ENCODE results near the gene HRH1. TPM values are rescaled to one million over a fixed set of nuclear protein-coding genes. Genes with fewer than 3 reads are reported as not detected.
"Not testable (repeated sequence)": the region's sequence is repeated elsewhere in the genome, so short reads cannot be mapped to it uniquely, and the experiment has no call there.

HRH1 gene
- total RNA-seq, 2 experiments from 2014 or later: 0.15 to 0.16 TPM

DNA sequence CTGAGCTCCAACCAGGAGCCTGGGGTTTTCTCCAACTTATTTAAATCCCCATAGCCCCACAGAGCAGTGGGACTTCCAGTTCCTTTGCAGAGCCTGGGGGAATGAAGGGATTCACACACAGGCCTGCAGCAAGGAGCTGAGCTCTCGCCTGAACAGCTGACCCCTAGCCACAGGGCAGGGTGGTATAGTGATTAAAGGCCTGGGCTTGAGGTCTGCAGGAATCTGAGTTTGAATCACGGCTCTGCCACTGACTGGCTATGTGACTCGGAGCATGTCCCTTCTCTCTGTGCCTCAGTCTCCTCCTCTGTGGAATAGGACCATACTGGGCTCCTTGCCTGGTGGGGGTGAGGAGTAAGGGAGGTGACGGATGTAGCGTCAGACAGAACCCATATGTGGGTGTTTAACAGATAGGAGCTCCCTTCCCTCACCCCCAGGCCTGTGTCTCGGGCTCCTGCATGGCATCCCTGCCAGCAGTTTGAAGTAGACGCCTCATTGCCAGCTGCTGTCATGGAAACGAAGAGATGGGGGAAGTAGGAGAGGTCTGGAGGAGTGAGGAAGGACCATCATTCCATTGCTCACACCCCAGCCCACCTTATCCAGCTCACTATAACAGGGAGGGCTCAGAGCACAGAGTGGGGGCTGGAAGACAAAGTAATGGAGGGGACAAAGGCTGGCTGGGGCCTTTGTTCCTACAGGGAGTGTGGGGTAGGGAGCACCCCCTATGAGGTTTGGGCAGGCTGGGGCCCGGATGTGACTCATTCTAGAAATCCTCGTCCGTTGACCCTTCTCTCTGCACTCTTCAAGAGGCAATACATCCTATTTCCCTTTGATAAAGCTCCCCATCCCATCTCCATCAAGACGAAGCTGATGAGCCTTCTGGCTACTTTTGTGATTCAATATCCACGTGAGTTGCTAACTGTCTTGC is 14.8 kb downstream of the HRH1 start:
- no peak overlapping the region for H3K27ac Mint-ChIP-seq
- DNase-seq: no peak
- no peaks in the 10 kb centered on the region for H3K4me1 Mint-ChIP-seq
- no peak overlapping the region for H3K4me3 Mint-ChIP-seq
- H3K9me3 Mint-ChIP-seq (ENCODE audit: low read depth): no peaks in the 10 kb centered on the region
- CTCF ChIA-PET: interaction anchor here (1.4 kb wide), 1 partner anchor 166 kb away, joined by 3 read pairs; no protein-coding TSS in a partner anchor
- H3K27me3 Mint-ChIP-seq: peaks cover 25% of the 10 kb centered on the region
- ATAC-seq: no peak
- H3K36me3 Mint-ChIP-seq: no peaks in the 10 kb centered on the region

DNA sequence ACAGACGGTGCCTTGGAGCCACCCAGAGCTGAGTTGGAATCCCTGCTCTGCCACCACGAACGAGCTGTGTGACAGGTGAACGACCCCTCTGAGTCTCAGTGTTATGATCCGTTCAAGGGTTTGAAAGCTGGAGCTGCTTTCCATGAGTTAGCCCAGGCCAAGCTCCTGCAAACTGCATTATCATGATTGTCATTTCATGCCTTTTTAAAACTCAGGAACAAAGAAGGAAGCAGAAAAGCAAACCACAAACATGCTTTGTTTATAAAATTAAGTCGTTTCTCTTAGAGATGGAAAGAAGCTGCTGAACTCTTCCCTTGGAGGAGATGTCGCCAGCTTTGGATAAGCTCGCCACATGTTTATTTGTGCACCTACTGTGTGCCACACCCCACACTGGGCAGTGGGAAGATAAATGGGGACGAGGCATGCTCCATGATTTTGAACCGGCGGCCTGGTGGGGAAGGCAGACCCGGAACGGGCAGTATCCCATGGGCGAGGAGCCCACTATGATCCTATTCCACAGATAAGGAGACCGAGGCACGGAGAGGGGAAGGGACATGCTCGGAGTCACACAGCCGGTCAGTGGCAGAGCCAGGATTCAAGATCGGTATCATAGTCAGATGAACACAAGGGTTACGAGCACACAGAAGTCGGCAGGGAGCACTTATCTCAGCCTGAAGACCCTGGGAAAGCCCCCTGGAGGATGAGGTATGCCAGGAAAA is 15.9 kb downstream of the HRH1 start:
- H3K27ac Mint-ChIP-seq: no peak overlapping the region
- no peak overlapping the region for H3K4me3 Mint-ChIP-seq
- CTCF ChIA-PET: interaction anchor here (1.4 kb wide), 1 partner anchor 165 kb away, joined by 3 read pairs; no protein-coding TSS in a partner anchor
- ATAC-seq (no peak), DNase-seq (no peak)
- H3K36me3 Mint-ChIP-seq: no peaks in the 10 kb centered on the region
- peaks cover 19% of the 10 kb centered on the region for H3K27me3 Mint-ChIP-seq
- no peaks in the 10 kb centered on the region for H3K9me3 Mint-ChIP-seq (ENCODE audit: low read depth)
- H3K4me1 Mint-ChIP-seq: no peaks in the 10 kb centered on the region

DNA sequence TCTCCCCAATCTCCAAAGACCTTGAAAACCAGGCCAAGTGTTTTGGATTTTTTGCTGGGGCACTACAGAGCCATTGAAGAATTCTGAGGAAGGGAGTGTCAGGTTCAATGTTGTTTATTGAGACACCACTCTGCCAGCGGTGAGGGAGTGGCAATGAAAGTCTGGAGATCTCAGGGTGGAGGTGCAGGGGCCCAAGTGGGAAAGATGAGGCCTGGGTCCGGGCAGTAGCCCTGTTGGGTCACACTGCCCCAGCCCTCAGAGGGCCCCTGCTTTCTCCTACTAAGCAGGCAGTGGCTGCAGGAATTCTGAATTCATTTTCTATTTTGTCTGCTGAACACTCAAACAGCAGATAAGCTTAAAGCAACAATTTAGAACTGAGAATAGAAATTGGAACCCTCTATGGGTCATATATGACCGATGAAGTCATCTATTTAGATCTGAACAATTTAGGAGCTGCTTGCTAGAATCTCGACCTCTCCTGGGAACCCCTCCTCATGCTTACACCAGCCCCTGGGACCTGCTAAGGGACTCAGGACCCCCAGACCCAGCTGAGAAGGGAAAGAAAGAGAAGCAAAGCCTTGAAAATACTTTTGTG is 17.9 kb downstream of the HRH1 start:
- H3K27me3 Mint-ChIP-seq: peaks cover 16% of the 10 kb centered on the region
- no peaks in the 10 kb centered on the region for H3K4me1 Mint-ChIP-seq
- no peak for ATAC-seq
- no peak overlapping the region for H3K4me3 Mint-ChIP-seq
- no peak for DNase-seq
- H3K27ac Mint-ChIP-seq: no peak overlapping the region
- H3K36me3 Mint-ChIP-seq: no peaks in the 10 kb centered on the region
- no peaks in the 10 kb centered on the region for H3K9me3 Mint-ChIP-seq (ENCODE audit: low read depth)
- CTCF ChIA-PET: no interaction called here

DNA sequence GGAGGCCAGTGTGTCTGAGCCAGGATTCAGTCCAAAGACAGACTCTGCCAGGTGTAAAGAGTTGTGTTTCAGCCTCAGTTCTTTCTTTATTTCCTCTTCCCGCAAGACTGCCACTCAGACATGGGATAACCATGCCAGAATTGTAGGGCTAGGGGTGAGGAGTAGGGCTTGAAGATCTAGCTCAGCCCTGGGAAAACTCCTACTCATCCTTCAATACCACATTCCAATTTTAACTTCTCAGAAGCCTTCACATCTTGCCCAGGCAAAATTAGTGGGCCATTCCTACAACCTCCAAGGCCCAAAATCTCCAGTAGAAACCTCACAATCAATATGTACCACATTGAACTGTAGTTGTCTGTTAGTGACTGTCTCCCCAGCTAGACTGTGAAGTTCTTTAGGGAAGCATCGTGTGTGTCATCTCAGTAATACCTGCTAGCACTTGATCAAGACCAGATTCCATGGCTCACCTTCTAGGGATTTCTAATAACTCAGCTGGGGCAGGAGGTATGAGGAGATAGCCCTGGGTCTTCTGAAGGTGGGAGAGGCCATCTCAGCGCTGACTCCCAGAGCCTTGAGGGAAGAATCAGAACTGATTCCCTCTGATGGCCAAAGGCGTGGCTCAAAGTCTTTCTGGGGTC is 19.7 kb downstream of the HRH1 start:
- DNase-seq: no peak
- CTCF ChIA-PET: no interaction called here
- H3K4me3 Mint-ChIP-seq: no peak overlapping the region
- no peak for ATAC-seq
- H3K36me3 Mint-ChIP-seq: no peaks in the 10 kb centered on the region
- H3K4me1 Mint-ChIP-seq: no peaks in the 10 kb centered on the region
- peaks cover 16% of the 10 kb centered on the region for H3K27me3 Mint-ChIP-seq
- no peaks in the 10 kb centered on the region for H3K9me3 Mint-ChIP-seq (ENCODE audit: low read depth)
- no peak overlapping the region for H3K27ac Mint-ChIP-seq

DNA sequence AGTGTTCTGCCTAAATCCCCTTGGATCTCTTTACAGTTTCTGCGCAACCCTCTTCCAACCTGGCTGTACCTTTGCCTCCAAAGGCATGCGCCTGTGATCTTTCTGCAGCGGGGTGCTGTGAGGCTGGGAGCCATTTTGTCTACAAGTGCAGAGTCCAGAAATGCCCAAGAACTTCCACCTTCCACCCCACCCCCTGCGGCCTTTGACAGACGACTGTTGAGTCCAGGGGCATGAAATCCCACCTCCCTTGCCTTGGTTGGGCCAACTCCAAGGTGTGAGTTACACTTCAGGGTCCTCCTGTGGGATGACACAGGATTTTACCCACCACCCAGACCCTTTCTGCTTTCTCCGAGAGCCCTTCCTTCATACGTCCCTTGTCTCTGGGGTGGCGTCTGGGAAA is 24.1 kb downstream of the HRH1 start:
- DNase-seq: no peak
- ATAC-seq: no peak
- CTCF ChIA-PET: no interaction called here
- no peaks in the 10 kb centered on the region for H3K4me1 Mint-ChIP-seq
- H3K36me3 Mint-ChIP-seq: no peaks in the 10 kb centered on the region
- peaks cover 3% of the 10 kb centered on the region for H3K27me3 Mint-ChIP-seq
- H3K4me3 Mint-ChIP-seq: no peak overlapping the region
- no peaks in the 10 kb centered on the region for H3K9me3 Mint-ChIP-seq (ENCODE audit: low read depth)
- H3K27ac Mint-ChIP-seq: no peak overlapping the region

DNA sequence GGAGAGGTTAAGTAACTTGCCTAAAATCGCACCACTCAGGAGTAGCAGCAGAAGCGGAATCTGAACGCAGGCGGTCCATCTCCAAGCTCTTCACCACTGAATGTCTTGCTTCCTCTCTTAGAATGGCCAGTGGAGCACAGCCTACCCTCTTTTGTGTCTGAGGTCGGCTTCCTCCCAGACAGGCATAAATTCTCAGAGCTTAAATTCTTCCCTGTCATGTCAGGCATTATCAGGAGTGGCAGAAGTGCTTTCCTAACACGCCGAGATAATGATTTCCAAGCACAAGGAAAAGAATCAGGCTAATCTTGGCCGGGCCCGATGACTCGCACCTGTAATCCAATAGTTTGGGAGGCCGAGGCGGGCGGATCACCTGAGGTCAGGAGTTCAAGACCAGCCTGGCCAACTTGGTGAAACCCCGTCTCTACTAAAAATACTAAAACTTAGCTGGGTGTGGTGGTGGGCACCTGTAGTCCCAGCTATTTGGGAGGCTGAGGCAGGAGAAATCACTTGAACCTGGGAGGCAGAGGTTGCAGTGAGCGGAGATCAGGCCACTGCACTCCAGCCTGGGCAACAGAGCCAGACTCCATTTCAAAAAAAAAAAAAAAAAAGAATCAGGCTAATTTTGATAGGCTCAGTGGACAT is 30.2 kb downstream of the HRH1 start:
- DNase-seq; H3K4me3 Mint-ChIP-seq; ATAC-seq; CTCF ChIA-PET; H3K27ac Mint-ChIP-seq; H3K9me3 Mint-ChIP-seq (ENCODE audit: low read depth); H3K4me1 Mint-ChIP-seq; H3K36me3 Mint-ChIP-seq: not testable (repeated sequence)
- peaks cover 28% of the 10 kb centered on the region for H3K27me3 Mint-ChIP-seq

DNA sequence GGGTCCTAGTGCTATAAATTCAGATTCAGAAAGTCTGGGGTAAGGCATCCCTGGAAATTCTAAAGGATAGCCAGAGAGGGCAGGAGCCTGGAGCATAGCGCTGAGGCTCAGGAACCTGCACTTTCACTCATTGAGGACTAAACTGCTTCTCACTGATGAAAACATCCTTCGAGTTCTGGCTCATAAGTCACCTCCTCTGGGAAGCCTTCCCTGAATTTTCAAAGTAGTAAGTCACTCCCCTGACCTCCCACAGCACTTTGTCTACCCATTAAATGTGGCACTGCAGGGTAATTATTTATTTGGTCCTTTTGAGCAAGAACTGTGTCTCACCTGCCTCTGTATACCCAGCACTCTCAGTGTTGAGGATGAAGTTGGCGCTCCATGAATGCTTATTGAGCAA is 30.9 kb downstream of the HRH1 start:
- CTCF ChIA-PET: interaction anchor here (1.2 kb wide), 1 partner anchor 46 kb away, joined by 3 read pairs; no protein-coding TSS in a partner anchor
- H3K27ac Mint-ChIP-seq: no peak overlapping the region
- H3K4me3 Mint-ChIP-seq: no peak overlapping the region
- DNase-seq (no peak), ATAC-seq (no peak)
- H3K9me3 Mint-ChIP-seq (ENCODE audit: low read depth): no peaks in the 10 kb centered on the region
- peaks cover 29% of the 10 kb centered on the region for H3K27me3 Mint-ChIP-seq
- no peaks in the 10 kb centered on the region for H3K4me1 Mint-ChIP-seq
- H3K36me3 Mint-ChIP-seq: no peaks in the 10 kb centered on the region

DNA sequence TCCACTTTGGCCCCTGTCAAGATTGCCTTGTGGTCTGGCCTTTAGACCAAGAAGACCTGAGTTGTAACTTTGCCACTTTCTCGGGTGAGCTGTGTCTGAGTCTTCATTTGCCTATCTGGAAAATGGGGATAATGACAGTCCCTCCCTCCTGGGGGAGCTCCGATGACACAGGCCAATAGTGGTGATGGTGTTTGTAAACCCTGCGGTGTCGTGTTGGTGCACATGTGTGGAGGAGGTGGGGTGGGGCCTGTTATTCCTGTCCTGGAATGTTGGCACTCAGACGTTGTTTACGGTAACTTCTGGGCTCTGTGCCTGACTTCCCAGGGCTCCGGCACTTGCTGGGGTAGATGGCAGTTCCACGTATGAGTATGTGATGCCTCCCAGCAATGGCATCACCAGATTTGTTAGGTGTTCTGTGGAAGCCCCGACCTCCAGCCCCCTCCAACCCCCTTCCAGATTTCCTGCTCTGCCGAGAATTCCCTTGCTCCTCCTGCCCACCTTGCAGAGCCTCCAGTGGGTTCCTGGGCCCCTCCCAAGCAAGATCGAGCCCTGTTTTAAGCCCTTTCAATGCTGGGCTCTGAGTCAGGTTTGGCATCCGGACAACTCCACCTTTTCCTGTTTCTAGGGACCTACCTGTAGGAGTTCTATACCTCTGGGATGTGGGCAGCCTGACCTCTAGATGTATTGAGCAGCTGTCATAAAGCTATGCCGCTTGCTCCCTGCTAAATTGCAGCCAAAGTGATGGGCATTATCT is 31.4 kb downstream of the HRH1 start:
- Mint-ChIP-seq H3K27ac (no peak overlapping the region), H3K9me3 (ENCODE audit: low read depth) (no peaks in the 10 kb centered on the region), H3K4me3 (no peak overlapping the region), H3K4me1 (no peaks in the 10 kb centered on the region), H3K36me3 (no peaks in the 10 kb centered on the region), H3K27me3 (peaks cover 29% of the 10 kb centered on the region)
- ATAC-seq (no peak), DNase-seq (no peak)
- CTCF ChIA-PET: interaction anchor here (1.2 kb wide), 1 partner anchor 47 kb away, joined by 3 read pairs; no protein-coding TSS in a partner anchor

DNA sequence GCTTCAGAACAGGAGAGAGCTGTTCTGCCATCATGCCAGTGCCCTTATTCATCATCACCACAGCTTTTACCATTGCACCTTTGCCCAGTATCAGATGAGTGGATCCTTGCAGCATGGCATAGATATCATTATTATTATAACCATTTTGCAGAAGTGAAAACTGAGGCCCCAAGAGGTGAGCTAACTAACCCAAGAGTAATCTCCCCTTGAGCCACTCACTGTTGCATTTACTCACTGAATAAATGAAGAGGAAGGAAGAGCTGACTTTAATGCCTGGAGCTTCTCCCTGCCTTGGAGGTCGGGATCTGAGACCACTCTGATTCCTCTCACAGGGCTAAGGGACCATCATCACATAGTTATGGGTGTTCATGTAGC is 32.0 kb downstream of the HRH1 start:
- no peaks in the 10 kb centered on the region for H3K9me3 Mint-ChIP-seq (ENCODE audit: low read depth)
- no peak for DNase-seq
- H3K27me3 Mint-ChIP-seq: peaks cover 29% of the 10 kb centered on the region
- CTCF ChIA-PET: interaction anchor here (1.2 kb wide), 1 partner anchor 48 kb away, joined by 3 read pairs; no protein-coding TSS in a partner anchor
- H3K27ac Mint-ChIP-seq: no peak overlapping the region
- no peak overlapping the region for H3K4me3 Mint-ChIP-seq
- no peak for ATAC-seq
- no peaks in the 10 kb centered on the region for H3K4me1 Mint-ChIP-seq
- no peaks in the 10 kb centered on the region for H3K36me3 Mint-ChIP-seq

DNA sequence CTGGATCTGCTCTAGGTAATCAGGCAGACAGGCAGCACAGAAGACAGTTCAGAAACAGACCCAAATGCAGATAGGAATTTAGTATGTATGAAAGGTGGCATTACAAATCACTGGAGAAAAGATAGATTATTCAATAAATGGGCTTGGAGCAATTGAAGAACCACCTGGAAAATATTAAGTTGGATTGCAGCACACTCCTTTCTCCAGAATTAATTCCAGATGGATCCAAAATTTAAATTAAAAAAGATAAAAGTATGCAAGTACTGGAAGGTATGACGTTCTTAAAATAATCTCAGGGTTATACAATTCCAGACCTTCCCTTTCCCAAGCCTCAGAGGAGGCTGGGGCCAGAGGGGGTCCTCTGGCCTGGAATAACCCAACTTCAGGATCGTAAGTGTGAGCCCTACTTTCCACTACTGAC is 32.5 kb downstream of the HRH1 start:
- Mint-ChIP-seq H3K27ac (no peak overlapping the region), H3K4me1 (no peaks in the 10 kb centered on the region), H3K9me3 (ENCODE audit: low read depth) (no peaks in the 10 kb centered on the region), H3K27me3 (peaks cover 29% of the 10 kb centered on the region), H3K4me3 (no peak overlapping the region), H3K36me3 (no peaks in the 10 kb centered on the region)
- CTCF ChIA-PET: no interaction called here
- DNase-seq: no peak
- no peak for ATAC-seq

DNA sequence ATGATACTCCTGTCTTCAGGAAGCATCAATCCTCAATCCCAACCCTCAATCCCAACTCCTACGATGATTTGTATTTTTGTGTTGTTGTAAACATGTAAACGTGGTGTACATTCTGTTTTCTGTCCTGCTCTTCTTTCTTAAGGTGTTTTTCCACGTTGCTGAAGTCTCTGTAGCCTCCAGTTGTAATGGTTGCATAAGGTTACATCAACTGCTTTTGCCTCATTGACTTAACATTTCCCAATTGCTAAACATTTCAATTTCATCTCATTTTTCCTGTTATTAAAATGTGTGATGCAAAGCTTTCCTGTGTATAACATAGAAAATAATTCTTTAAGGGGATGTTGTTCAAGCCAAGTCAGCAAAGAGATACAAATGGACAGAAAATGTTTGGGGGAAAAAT is 33.4 kb downstream of the HRH1 start:
- Mint-ChIP-seq H3K4me1 (no peaks in the 10 kb centered on the region), H3K27me3 (peaks cover 29% of the 10 kb centered on the region), H3K4me3 (no peak overlapping the region), H3K9me3 (ENCODE audit: low read depth) (no peaks in the 10 kb centered on the region), H3K36me3 (no peaks in the 10 kb centered on the region), H3K27ac (no peak overlapping the region)
- CTCF ChIA-PET: no interaction called here
- DNase-seq: no peak
- ATAC-seq: no peak

DNA sequence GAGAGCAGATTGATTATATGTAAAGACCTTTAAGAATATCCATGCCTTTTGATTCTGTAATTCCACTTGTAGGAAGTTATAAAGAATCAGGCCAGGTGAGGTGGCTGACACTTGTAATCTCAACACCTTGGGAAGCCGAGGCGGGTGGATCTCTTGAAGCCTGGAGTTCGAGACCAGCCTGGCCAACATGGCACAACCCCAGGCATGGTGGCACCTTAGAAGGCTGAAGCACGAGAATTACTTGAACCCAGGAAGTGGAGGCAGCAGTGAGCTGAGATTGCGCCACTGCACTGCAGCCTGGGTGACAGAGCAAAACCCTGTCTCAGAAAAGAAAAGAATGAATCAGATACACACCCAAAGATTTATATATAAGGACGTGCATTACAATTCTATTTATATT is 33.9 kb downstream of the HRH1 start:
- Mint-ChIP-seq H3K4me1 (no peaks in the 10 kb centered on the region), H3K4me3 (no peak overlapping the region), H3K36me3 (no peaks in the 10 kb centered on the region), H3K9me3 (ENCODE audit: low read depth) (no peaks in the 10 kb centered on the region), H3K27ac (no peak overlapping the region), H3K27me3 (peaks cover 29% of the 10 kb centered on the region)
- ATAC-seq (no peak), DNase-seq (no peak)
- CTCF ChIA-PET: no interaction called here

All from activated CD8-positive, alpha-beta memory T cell treated with anti-CD3 and anti-CD28 coated beads, Interleukin-2, amount 10 ng/mL, durations not matched to agents 7 days and 5 days (primary cell).